GM19438 (cell line): Measurements from ENCODE around the gene SGTA.

Experiments used
- ATAC-seq: cut with Tn5 transposase; IDR thresholded peaks from one replicate; pipeline ENCODE4 v1.9.1; 2021; ENCODE audit warnings: low read depth; ENCODE audit not compliant: unreplicated experiment

The SGTA gene

DNA sequence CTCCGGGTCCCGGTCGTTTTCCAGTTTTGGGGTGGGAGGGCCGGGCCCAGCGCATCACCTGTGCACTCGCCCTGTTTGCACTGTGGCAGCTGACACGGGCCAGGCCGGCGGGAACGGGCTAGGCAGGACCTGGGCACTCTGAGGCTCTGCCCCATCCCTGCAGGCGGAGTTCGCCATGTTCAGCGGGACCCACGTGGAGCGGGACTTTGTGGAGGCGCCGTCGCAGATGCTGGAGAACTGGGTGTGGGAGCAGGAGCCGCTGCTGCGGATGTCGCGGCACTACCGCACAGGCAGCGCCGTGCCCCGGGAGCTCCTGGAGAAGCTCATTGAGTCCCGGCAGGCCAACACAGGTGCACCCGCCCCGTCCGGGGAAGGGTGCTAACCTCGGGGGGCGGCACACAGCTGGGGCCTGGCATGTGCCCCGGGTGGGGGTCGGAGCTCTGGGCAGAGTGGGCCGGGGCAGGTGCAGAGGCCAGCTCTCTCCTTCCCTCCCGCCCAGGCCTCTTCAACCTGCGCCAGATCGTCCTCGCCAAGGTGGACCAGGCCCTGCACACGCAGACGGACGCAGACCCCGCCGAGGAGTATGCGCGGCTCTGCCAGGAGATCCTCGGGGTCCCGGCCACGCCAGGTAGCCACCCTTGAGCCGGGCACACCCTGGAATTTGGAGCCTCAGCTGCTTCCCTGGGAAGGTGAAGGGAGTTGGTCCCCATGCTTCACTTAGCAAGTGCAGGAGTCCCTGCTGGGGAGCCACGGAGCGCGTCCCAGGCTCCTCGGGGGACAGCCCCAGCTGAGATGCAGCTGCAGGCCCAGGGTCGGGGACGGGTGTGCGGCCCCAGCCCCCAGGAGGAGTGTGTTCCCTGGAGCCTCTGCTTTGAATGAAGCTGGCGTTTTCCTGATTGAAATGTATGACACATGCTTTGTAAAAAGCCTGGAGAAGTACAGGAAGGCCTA lies 27.3 kb upstream of the SGTA start:
- ATAC-seq: no peak

DNA sequence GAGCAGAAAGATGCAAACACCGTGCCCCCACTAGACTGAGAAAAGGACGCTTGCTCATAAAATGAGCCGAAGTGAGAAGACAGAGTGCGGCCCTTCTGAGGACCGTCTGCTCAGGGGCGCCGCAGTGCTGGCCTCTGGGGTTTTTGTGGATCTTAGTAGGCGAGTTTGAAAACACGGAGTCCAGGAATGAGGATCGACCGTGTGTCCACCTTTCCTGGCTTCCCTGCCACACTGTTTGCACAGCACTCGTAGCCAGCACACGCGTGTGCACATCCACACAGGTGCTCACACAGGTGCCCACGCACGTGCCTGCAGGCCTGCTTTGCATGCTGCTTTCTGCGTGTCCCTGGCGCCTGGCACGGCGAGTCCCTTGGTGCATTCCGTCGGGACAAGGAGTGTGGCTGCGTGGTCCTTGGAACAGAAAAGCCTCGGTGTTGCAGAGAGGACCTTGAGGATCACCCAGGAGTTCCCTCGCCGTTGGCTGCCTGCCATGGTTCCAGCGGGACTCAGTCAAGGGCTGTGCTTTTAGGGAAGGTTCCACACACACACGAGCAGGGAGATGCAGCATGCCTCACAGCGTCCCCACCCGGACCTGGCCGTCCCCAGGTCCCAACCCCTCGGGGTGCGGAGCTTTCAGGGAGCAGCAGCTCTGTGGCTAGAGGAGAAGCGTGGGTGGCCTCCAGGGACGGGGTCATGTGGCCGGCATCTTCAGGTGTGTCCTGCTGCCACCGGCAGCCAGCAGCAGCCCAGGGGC lies 26.5 kb upstream of the SGTA start:
- no peak for ATAC-seq

DNA sequence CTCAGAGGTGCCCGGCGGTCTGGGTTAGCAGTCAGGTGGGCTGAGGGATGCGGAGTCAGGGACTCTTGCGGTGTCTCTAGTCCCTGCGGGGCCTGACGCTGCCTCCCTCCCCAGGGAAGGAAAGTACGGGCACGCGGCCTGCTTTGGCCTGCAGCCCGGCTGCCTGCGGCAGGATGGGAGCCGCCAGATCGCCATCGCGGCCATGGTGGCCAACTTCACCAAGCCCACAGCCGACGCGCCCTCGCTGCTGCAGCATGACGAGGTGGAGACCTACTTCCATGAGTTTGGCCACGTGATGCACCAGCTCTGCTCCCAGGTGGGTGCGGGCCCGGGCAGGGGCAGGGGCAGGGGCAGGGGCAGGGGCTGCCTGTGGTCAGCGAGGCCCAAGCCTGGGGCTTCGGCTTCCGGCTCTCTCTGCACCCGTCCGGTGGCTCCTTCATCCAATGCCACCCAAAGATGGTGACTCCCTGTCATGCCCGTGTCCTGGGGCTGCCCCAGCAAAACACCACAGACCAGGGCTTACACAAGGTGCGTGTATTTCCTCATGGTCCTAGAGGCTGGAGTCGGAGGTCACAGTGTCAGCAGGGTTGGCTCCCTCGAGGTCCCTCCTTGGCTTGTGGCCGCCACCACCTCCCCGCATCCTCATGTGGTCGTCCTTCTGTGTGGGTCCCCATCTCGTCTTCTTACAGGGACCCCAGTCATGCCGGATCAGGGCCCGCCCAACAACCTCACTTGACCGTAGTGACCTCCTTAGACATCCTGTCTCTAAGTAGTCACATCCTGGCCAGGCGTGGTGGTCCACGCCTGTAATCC lies 25.3 kb upstream of the SGTA start:
- no peak for ATAC-seq

DNA sequence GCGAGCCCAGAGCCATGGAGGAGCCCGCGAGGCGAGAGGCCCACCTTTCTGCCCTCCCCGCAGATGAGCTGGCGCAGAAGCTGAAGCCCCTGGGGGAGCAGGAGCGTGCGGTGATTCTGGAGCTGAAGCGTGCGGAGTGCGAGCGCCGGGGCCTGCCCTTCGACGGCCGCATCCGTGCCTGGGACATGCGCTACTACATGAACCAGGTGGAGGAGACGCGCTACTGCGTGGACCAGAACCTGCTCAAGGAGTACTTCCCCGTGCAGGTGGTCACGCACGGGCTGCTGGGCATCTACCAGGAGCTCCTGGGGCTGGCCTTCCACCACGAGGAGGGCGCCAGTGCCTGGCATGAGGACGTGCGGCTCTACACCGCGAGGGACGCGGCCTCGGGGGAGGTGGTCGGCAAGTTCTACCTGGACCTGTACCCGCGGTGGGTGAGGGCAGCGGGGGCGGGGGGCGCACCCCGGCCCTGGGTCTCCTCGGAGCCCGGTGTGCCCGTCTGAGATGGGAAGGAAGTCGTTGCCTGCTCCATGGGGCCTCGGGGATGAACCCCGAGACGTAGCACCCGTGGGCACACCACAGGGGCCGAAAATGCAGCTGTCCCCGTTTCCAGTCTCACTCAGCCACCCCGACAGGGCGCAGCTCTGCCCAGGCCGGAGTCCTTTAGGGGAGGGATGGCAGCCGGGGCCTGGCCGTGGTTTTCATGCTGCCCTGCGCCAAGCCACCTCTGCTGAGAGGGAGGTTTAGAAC lies 24.5 kb upstream of the SGTA start:
- ATAC-seq: no peak

DNA sequence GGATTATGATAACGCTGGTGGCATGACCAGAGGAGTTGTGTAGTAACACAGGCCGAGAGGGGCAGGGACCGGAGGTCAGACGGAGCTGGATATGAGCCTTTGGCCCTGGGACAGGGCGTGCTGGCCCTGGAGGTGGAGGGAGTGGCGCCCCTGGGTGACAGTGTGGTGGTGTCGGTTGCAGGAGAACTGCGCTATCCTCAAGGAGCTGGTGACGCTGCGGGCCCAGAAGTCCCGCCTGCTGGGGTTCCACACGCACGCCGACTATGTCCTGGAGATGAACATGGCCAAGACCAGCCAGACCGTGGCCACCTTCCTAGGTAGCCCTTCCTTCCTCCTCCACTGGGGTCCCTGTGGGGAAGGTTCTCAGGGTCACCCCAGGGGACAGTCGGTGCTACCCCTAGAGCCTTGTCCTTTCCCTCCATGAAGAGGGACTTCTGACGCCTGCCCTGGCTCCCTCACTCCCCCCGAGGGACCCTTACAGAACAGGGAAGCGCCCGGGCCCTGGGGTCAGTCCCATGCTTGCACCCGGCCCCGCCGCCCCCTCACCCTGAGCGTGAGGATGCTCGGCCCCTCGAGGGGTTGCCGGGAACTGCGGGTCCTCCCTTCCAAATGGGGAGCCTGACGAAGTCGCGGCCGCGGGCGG lies 23.8 kb upstream of the SGTA start:
- ATAC-seq: no peak

DNA sequence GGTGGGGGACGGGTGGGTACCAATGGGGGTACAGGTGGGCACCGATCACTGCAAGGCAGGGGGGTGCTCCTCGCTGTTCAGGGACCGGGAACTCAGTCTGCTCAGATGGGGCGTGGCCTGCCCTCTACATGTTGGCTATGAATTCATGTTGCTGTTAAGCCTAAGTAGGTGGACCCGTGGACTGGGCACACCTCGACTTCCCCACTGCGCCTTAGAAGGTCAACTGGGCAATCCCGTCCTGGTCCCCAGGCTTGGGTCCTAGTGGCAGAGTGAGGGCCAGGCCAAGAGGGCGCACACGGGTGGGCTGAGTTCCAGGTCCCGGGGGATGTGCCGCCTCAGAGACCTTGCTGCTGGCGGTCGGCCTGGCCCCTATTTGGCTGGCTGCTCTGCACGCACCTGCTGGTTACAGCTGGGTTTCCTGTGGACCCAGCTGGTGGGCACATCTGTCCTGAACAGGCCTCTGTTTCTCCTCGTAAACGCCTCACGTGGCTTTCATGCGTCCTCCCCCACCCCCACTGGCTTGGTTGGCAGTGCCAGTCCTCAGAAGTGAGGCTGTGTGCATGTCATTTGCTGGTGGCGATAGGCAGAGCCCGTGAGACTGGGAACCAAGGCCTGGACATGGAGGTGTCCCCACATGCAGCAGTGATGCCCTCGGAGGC lies 23.0 kb upstream of the SGTA start:
- ATAC-seq: no peak

DNA sequence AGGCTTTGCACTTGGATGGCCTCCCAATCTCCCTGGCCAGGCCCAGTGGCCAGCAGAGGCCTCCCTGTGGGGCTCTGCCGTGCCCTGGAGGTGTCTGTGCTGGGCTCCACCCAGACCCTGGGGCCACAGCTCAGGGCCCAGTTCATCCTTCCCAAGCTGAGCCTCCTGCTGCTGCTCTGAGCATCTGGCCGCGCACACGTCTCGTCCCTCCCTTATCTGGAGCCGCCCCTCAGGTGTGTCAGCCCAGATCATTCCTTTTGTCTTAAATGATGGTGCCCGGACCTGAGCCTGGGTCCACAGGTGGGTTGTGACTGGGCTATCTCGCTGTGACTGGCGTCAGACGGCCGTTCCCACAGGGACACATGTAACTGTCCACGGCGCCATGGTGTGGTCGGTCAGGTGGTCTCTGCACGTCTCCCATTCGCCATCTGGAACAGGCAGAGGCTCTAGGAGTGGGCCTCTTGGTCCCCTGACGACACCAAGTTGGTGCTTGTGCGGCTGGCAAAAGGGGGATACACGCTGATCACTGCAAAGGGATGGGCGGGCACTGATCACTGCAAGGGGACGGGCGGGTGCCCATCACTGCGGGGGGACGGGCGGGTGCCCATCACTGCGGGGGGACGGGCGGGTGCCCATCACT lies 22.3 kb upstream of the SGTA start:
- no peak for ATAC-seq

DNA sequence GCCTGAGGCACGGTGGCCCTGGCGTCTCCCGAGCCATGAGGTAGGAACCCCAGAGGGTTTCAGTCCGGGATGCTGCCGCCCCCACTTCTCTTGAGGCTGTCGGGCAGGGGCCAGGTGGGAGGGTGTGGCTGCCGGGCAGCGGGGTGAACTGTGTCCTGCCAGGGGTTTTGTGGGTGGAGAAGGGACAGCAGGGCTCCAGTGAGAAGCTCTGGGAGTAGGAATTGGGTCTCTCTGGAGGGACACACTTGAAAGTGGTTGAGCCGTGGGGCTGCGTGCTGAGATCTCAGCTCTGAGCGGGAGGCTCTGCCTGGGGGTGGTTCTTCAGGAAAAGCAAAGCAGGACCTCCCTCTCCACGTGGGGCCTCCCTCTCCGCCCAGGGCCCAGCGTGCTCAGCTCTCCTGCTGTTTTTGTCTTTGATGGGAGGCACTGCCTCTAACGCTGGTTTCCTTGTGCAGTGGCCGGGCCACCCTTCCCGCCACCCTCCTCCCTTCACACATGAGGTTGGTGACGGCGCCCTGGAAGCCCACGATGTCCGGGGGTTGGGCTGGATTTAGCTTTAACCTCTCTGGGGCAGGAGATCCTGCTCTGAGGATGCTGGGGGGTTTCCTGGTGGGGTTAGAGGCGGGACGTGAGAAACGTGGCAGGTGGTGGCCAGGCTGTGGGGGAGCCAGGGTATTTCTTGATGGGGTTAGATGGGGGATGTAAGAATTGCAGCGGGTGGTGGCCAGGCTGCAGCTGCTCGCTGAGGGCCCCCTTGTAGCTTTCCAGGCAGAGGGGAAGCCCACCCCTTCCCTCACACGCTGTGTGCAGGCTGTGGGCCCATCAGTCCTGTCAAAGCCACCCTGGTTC lies 21.3 kb upstream of the SGTA start:
- no peak for ATAC-seq

DNA sequence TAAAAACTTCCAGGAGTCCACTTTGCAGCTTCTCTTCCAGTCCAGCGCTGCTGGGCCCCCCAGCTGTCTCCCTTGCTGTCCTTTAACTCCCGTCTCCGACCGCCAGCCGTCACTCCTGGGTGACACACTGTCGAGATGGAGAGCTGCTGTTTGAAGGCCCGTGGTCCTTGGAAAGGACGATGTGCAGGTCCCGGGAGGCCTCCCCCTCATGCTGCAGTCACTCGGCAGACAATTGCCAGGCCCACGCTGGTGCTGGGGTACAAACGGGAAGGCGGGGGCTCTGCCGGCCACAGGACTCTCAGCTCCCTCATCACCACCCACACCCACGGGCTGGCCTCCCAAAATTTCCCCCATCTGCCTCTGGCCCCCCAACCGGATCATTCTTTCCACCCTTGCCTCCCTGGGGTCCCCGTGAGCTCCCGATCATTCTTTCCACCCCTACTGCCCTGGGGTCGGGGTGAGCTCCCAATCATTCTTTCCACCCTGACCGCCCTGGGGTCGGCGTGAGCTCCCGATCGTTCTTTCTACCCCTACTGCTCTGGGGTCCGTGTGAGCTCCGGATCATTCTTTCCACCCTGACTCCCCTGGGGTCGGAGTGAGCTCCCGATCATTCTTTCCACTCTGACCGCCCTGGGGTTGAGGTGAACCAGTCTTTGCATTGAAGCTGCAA lies 20.5 kb upstream of the SGTA start:
- ATAC-seq: no peak

DNA sequence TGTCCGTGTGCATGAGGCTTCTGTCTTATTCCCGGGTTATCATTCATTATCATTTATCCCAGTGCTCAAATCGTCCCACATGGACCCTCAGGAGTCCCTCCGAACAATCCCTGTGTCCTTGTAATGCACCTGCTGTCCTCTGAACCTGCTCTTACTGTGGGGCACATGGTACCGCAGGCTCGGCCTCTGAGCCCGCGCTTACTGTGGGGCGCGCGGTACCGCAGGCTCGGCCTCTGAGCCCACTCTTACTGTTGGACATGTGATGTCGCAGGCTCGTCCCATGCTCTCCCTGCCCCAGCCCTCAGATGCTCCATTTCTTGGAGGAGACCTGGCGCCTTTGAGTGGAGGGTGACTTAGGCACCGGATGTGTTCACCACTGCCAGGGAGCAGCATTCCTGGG lies 19.8 kb upstream of the SGTA start:
- ATAC-seq: no peak

DNA sequence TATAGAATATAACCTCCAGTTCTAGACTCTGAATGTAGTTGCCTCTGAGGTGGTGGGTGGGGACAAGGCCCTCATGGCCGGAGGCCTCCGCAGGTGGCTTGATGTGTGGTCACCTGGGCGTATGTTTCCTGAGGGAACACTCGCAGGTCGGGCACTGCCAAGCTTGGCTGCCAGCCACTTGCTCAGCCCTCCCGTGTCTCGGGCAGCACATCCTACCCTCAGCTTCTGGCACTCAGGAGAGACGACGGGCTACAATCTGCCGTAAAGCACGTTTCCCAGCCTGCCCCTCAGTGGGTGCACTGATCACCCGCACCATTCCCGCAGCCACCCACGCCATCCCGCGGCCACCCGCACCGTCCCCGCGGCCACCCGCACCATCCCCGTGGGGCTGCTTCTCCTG lies 17.4 kb upstream of the SGTA start:
- no peak for ATAC-seq

DNA sequence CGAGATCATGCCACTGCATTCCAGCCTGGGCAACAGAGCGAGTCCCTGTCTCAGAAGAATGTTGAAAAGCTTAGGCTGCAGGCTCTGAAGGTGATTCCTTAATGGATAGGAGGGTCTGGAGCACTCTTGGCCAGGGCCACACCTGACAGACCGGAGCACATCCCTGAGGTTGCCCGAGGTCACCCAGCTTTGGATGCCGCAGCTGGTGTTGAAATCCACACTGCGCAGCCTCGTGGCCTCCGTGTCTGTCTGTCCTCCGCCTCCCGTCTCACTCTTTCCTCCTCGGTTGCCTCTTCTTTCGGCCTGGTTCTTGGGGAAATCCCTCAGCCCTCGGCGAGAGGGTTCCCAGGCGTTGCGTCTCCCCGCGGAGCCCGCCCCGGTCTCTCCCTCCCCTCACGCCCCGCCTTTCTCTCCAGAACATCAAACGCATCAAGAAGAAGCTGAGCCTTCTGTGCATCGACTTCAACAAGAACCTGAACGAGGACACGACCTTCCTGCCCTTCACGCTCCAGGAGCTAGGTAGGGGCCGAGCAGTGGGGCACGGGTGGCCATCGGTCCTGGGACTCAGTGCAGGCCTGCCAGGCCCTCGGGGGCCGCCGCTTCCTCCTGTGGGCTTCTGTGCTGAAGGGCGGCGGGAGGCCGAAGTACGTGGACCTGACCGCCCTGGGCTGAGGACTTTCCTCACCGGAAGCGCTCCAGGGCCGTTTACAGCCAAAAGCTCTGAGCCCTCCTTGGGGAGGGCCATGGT lies 16.4 kb upstream of the SGTA start:
- no peak for ATAC-seq

DNA sequence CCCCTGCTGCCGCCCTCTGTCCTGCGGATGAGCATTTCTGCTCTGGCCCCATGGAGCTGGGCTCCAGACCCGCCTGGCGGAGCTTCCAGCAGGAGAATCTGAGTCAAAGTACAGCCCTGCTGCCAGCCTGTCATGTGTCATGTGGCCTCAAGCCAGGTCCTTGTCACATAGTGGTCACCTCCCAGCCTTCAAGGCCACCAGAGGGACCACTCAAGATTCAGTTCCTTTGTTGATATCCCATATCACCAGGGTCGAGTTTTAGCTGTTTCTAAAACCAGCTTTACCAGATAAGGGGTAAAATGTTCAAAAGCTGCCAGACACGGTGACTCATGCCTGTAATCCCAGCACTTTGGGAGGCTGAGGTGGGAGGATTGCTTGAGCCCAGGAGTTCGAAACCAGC lies 15.7 kb upstream of the SGTA start:
- no peak for ATAC-seq

DNA sequence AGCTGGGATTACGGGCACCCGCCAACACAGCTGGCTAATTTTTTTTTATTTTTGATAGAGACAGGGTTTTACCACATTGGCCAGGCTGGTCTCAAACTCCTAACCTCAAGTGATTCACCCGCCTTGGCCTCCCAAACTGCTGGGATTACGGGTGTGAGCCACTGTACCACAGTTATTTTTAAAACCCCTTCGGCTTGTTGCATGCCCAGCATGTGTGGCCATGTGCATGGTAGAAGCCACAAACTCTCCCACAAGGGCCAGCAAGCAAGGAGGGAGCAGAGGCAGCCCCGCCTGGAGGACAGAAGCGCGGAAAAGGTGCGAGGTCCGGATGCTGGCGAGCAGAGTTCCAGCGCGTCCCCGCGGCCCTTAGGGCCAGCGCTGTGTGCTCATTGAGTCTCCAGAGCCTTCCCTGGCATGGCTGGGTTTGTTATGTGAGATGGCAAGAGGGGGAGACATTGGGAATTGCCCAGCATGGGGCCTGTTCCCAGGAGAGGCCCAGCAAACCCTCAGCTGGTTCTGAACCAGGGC lies 15.1 kb upstream of the SGTA start:
- no peak for ATAC-seq

DNA sequence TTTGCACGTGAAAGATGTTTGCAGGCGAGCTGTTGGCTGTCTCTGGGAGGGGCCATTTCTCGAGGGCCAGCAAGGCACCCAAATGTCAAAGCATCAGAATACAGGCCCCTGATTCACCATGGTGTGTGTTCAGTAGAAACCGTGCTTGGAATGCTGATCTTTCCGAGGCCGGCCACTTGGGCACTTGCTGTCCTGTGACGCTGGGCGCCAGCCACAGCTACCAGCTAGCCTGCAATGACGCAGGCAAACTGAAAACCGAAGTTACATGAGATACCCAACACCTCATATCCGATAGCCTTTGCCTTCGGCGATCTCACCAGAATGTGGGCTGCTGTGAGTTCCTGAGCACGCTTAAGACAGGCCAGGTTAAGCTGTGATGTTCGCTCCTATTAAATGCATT lies 14.2 kb upstream of the SGTA start:
- ATAC-seq: no peak

DNA sequence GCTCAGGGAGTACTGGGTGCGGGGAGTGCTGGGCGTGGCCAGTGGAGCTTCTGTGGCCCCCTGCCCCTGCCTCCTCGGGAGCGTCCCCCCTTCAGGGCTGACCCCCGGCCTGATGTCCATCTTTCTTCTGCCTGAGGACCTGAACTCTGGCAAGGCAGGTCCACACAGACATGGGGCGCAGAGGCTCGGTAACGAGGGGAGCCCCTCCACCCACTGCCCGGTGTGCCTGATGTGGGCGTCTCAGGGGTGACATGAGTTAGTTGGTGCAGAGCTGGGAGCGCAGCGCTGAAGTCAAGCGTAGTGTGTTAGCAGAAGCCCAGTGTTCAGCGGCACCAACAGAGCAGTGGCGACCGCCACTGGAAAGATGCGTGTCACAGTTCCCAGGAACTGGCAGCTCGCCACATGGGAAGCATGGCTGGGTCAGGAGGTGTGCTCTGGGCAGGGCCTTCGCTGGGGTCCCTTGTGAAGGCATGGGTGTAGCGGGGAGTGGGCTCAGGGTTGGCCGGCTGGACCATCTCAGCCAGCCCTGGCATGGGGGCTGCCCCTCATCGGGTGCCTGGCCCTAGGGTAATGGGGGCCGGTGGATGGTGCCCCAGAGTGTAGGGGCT lies 13.7 kb upstream of the SGTA start:
- ATAC-seq: no peak
